HepG2 (cell line): ENCODE results near the gene PCYT2. TPM values are rescaled to one million over a fixed set of nuclear protein-coding genes. Genes with fewer than 3 reads are reported as not detected.

ENCODE experiments used
- ATF7 ChIP-seq, 2 experiments: fragments of 450-650 bp in 1 of 2; sonication (generic) in 1 of 2; formaldehyde crosslinking in 1 of 2; IDR thresholded peaks; 2 replicates each; pipeline versions ENCODE4 v1.4.0 to v1.6.1; 2016 to 2020; ENCODE audit warnings: antibody characterized with exemption in 1 of 2, mild to moderate bottlenecking in 1 of 2, missing genetic modification reagents in 1 of 2
- CBX2 ChIP-seq, 2 experiments: fragments of 200-600 bp in 1 of 2; sonication (generic); formaldehyde crosslinking in 1 of 2; IDR thresholded peaks; 2 replicates each; pipeline versions ENCODE4 v1.7.0 to v1.8.1; 2018 to 2022; ENCODE audit warnings: low read depth in 2 of 2, low read length in 1 of 2, mild to moderate bottlenecking in 1 of 2, missing genetic modification reagents in 1 of 2
- HIVEP1 ChIP-seq: sonication (generic); formaldehyde crosslinking; IDR thresholded peaks from 2 replicates; pipeline ENCODE4 v1.4.0; 2020; ENCODE audit warnings: mild to moderate bottlenecking, missing genetic modification reagents
- IKZF5 ChIP-seq: IDR thresholded peaks from 2 replicates; pipeline ENCODE4 v1.6.1; 2018; ENCODE audit warnings: missing genetic modification reagents, mild to moderate bottlenecking, missing compliant biosample characterization
- MEIS1 ChIP-seq: sonication (generic); formaldehyde crosslinking; IDR thresholded peaks from 2 replicates; pipeline ENCODE4 v1.9.0; 2021; ENCODE audit warnings: mild to moderate bottlenecking, missing genetic modification reagents, moderate library complexity, borderline replicate concordance
- PAWR ChIP-seq: sonication (generic); formaldehyde crosslinking; IDR thresholded peaks from 2 replicates; pipeline ENCODE4 v1.4.0; 2020; ENCODE audit warnings: missing genetic modification reagents, mild to moderate bottlenecking, borderline replicate concordance
- REPIN1 ChIP-seq: sonication (generic); formaldehyde crosslinking; IDR thresholded peaks from 2 replicates; pipeline ENCODE4 v1.8.0; 2022; ENCODE audit warnings: missing genetic modification reagents, low read depth, mild to moderate bottlenecking, borderline replicate concordance
- SALL1 ChIP-seq: sonication (generic); formaldehyde crosslinking; IDR thresholded peaks from 2 replicates; pipeline ENCODE4 v1.8.0; 2022; ENCODE audit warnings: mild to moderate bottlenecking, missing genetic modification reagents
- SCMH1 ChIP-seq: sonication (generic); formaldehyde crosslinking; IDR thresholded peaks from 2 replicates; pipeline ENCODE4 v1.9.0; 2021; ENCODE audit warnings: missing genetic modification reagents, mild to moderate bottlenecking, borderline replicate concordance
- SMAD1 ChIP-seq: sonication (generic); formaldehyde crosslinking; IDR thresholded peaks from 2 replicates; pipeline ENCODE4 v1.4.0; 2020; ENCODE audit warnings: missing genetic modification reagents, low read depth, mild to moderate bottlenecking, borderline replicate concordance
- SRY ChIP-seq: sonication (generic); formaldehyde crosslinking; IDR thresholded peaks from 2 replicates; pipeline ENCODE4 v1.8.0; 2022; ENCODE audit warnings: mild to moderate bottlenecking, missing genetic modification reagents
- THAP9 ChIP-seq: sonication (generic); formaldehyde crosslinking; IDR thresholded peaks from 2 replicates; pipeline ENCODE4; 2020; ENCODE audit warnings: missing genetic modification reagents, mild to moderate bottlenecking, borderline replicate concordance
- ZBTB7A ChIP-seq: sonication (generic); formaldehyde crosslinking; IDR thresholded peaks from 2 replicates; pipeline ENCODE4 v1.8.0; 2022; ENCODE audit warnings: mild to moderate bottlenecking, missing genetic modification reagents
- ZNF160 ChIP-seq: sonication (generic); formaldehyde crosslinking; IDR thresholded peaks from 2 replicates; pipeline ENCODE4 v1.8.0; 2022; ENCODE audit warnings: mild to moderate bottlenecking, inconsistent platforms, missing genetic modification reagents
- ZNF256 ChIP-seq: sonication (generic); formaldehyde crosslinking; conservative IDR thresholded peaks from 2 replicates; pipeline ENCODE4 v1.4.0; 2020; ENCODE audit warnings: missing genetic modification reagents
- ZNF275 ChIP-seq: sonication (generic); formaldehyde crosslinking; IDR thresholded peaks from 2 replicates; pipeline ENCODE4 v1.8.0; 2022; ENCODE audit warnings: missing genetic modification reagents, mild to moderate bottlenecking, inconsistent platforms, borderline replicate concordance
- ZNF549 ChIP-seq: sonication (generic); formaldehyde crosslinking; IDR thresholded peaks from 2 replicates; pipeline ENCODE4 v1.5.0; 2020; ENCODE audit warnings: missing genetic modification reagents
- ZSCAN29 ChIP-seq: sonication (generic); formaldehyde crosslinking; conservative IDR thresholded peaks from 2 replicates; pipeline ENCODE4 v1.4.0; 2020; ENCODE audit warnings: mild to moderate bottlenecking, missing genetic modification reagents
- polyA plus RNA-seq, 8 experiments: library from polyadenylated mRNA; depleted of rRNA in 3 of 8; stranded (reverse) in 7 of 8; unstranded in 1 of 8; fragments of >200 nt; fragmentation: Illumina TruSeq in 4 of 8; extraction: Trizol in 4 of 8; gene quantifications; 2 replicates each; pipeline versions ENCODE4 v1.2.1 to v1.2.3, GENCODE V29; 2011 to 2016; ENCODE audit warnings: low read depth in 4 of 8, missing spikeins in 1 of 8, mixed read lengths in 1 of 8; ENCODE audit not compliant: insufficient read depth in 1 of 8
- total RNA-seq, 5 experiments: library from RNA; depleted of rRNA; stranded (reverse); fragments of >200 nt; fragmentation: Illumina TruSeq; extraction: Trizol; gene quantifications; 2 replicates each; pipeline ENCODE4 v1.2.3, GENCODE V29; 2016; ENCODE audit warnings: low read depth in 1 of 5

The PCYT2 gene
- total and polyA plus RNA-seq, 2 of the 13 experiments (the other 11 are each of a cell fraction or from before 2014, with no cell fraction given), result 147 to 297 TPM

- no peak for TF ChIP-seq ATF7 (IDR thresholded peaks at IDR 0.05)
- peak; percentile 60; the same call in 1 of the 2 replicates for TF ChIP-seq ATF7 (CRISPR knock-in tag; IDR thresholded peaks at IDR 0.05)
- 0 out of 2 replicates have a peak, but pooled peaks have one; percentile 24 for TF ChIP-seq ZBTB7A
- no peak for TF ChIP-seq ZNF275 (CRISPR knock-in tag)
- 0 out of 2 replicates have a peak, but pooled peaks have one; percentile 8 for TF ChIP-seq SMAD1
- TF ChIP-seq IKZF5 (CRISPR knock-in tag), result 0 out of 2 replicates have a peak, but pooled peaks have one; percentile 10
- no peak for TF ChIP-seq ZNF549
- TF ChIP-seq SALL1 (CRISPR knock-in tag), result peak; percentile 30; the same call in 1 of the 2 replicates
- 0 out of 2 replicates have a peak, but pooled peaks have one; percentile 9 for TF ChIP-seq REPIN1
- TF ChIP-seq HIVEP1 (CRISPR knock-in tag), result peak; percentile 10; the same call in 1 of the 2 replicates
- 0 out of 2 replicates have a peak, but pooled peaks have one; percentile 16 for TF ChIP-seq ZNF256 (CRISPR knock-in tag)
- no peak for TF ChIP-seq ZNF160 (CRISPR knock-in tag)
- 0 out of 2 replicates have a peak, but pooled peaks have one; percentile 10 for TF ChIP-seq THAP9 (CRISPR knock-in tag)
- TF ChIP-seq PAWR (CRISPR knock-in tag), result no peak
- no peak for TF ChIP-seq SCMH1 (CRISPR knock-in tag)
- TF ChIP-seq SRY (CRISPR knock-in tag), result 0 out of 2 replicates have a peak, but pooled peaks have one; percentile 43
- TF ChIP-seq CBX2 (IDR thresholded peaks at IDR 0.05; ENCODE audit: low read depth, low read length), result no peak
- TF ChIP-seq CBX2 (CRISPR knock-in tag; IDR thresholded peaks at IDR 0.05; ENCODE audit: low read depth), result no peak
- TF ChIP-seq ZSCAN29 (CRISPR knock-in tag), result 0 out of 2 replicates have a peak, but pooled peaks have one; percentile 30
- peak; percentile 21; the same call in 1 of the 2 replicates for TF ChIP-seq MEIS1
These were observed 20.5 kb upstream of the PCYT2 start (continued) for GRCh38 chr17:81931557-81932332.
